GM21381 (cell line): ENCODE results near the gene GATA5.
"Not testable (repeated sequence)": the region's sequence is repeated elsewhere in the genome, so short reads cannot be mapped to it uniquely, and the experiment has no call there.

Experiments
- ATAC-seq: cut with Tn5 transposase; IDR thresholded peaks from one replicate; pipeline ENCODE4 v1.9.1; 2021; ENCODE audit warnings: mild to moderate bottlenecking, moderate library complexity; ENCODE audit not compliant: unreplicated experiment

Gene GATA5

DNA sequence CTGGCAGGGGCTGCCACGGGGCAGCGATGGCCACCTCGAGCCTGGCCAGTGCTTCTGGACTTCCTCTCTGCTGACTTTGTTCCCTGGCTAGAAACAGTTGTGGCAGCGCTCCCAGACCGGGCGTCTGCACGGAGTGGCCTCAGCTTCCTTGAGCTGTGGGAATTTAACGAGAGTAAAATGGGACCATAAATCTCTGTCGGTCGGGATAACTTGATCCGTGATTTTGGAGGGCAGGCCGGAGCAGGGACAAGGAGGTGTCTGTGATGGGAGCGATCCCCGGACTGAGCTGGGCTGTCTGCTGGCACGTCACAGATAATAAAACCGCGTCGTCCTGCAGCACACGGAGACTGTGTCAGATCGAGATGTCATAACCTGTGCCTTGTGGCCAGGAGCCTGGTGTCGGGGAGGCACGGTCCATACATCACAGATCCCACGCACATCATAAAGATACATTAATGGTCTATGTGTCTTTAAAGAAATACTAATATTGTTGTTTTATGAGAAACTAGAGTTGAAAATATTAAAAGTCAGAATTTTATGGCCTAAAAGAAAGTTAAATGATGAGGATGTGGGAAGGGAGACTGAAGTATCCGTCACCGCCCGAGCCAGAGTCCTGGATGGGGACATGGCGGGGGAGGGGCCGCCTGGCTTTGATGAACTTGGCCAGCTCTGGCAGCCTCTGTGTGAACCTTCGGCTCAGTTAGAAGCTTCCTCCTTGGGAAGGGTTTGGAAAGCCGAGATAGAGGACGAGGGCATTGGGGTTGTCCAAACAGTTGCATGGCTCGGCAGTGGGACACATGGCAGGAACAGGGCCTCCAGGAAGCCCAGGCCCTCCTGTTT lies 41.9 kb downstream of the GATA5 start:
- no peak for ATAC-seq

DNA sequence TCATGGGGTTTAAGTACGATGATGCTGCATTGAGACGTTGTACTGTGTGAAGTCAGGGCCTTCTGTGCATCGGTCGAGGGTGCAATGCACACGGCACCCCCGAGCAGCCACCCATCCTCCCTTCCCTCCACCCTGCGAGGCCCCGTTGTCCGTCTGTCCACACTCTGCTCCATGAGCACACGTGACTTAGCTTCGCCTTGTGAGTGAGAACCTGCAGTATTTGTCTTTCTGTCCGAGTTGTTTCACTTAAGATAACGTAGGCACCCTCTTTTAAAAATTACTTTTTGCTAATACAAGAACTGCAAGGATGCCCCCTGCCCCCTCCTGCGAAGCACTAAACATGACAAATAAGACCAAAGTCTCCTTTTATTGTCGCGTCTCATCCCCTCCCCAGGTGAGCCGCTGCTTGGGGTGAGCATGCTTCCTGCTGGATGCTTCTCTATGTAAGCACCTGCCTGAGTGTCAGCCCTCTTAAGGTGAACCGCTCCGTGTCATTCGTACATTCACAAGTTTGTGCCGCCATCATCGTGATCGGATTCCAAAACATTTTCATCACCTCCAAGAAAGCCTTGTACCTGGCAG lies 44.8 kb downstream of the GATA5 start:
- ATAC-seq, result no peak

DNA sequence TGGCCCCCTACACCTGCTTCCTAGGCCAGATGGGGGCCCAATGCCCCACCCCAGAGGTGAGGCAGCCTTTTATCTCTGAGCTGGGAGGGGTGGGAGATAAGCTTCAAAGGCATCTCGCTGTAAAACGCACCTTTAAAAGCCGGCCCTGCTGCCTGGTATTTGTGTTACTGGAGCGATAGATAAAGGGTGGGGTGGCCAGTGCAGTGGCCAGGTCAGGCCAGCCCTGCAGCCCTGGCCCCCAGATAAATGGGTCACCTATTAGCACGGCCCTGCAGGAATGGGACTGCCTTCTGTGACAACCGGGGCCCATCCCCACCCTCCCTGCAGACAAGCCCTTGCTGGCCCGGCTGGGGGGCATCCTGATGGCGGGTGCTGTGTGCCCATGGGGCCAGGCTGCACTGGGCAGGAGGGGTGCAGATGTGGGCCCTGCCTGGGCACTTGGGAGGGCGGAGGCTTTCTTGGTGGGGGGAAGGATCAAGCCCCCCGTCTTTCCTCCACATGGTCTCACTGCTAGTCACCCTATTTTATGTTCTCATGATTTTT lies 45.4 kb downstream of the GATA5 start:
- ATAC-seq, result no peak

DNA sequence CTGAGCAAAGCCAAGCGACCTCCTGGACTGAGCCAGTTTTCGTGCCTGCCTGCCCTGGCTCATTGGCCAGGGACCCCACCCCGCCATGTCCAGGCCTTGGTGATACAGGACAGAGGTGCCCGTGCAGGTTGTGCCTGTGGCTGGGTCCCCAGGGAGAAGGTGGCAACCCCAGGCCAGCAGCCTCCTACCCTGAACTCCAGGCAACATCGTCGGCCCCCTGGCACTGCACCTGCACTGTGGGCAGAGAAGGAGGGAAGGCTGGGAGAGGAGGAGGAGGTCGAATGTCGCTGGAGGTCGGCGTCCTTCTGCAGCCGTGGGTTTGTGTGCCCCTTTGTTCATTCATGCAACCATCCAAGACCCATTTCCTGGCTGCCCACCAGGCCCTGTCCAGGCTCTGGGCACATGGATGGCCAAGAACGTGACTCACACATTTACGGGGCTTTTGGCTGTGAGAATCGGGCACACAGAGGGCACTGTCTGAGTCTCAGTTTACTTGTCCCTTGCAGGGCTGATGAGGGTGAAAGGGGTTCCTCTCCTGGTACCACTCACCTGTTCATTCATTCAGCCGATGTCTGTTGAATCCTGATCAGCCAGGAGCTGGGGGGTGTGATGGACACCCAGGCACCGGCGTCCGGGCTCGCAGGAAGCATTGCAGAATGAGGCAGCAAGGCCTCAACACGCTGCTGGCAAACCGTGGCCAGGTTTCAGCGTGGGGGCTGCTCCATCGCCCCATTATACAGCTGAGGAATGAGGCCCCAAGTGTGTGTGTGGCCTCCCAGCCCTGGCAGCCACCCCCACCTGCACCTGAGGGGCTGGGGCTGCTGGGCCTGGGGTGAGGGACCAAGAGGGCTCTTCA lies 46.1 kb downstream of the GATA5 start:
- no peak for ATAC-seq

DNA sequence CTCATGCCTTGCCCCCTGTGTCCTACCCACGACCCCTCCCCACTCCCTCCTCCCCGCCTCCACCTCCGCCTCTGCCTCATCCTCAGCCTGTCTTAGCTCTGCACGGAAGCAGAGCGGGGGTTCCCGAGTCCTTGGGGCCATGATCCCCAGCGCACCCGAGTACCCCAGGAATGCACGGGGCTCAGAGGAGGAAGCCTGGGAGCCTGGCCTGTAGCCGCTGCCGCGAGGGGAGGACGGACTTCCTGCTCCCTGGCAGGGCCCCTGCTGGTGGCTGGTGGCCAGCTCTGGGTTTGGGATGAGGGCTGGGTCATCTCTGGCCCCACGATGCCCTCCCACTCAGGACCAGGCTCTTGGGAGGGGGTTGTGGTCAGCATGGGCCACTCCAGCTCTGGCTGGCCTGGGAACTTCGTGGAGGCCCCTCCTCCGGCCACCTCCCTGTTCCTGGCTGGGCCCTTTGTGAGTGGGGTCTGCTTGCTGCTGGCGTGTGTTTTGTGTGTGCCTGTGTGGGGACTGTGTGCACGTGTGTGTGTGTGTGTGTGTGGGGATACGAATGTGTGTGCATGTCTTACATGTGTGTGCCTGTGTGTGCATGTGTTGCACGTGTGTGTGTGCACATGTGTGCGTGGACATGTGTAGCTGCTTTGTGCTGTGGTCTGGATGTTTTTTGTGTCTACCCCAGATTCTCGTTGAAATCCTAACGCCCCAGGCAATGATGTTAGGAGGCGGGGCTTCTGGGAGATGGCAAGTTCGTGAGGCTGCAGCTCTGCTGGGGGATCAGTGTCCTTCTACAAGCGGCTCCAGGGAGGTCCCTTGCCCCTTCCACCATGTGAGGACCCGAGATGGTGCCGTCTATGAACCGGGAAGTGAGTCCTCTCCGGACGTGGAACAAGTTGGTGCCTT lies 47.1 kb downstream of the GATA5 start:
- no peak for ATAC-seq

GRCh38 chr20:62428002-62428372 lies 47.8 kb downstream of the GATA5 start:
- ATAC-seq, result no peak

- no peak for ATAC-seq
Measured at GRCh38 chr20:62427172-62428001, 48.4 kb downstream of the GATA5 start, which contains the start of gene RBBP8NL. Gene RBBP8NL (minus strand): TSS chr20:62427539. CDS start chr20:62419647, 7,892 bp downstream.

DNA sequence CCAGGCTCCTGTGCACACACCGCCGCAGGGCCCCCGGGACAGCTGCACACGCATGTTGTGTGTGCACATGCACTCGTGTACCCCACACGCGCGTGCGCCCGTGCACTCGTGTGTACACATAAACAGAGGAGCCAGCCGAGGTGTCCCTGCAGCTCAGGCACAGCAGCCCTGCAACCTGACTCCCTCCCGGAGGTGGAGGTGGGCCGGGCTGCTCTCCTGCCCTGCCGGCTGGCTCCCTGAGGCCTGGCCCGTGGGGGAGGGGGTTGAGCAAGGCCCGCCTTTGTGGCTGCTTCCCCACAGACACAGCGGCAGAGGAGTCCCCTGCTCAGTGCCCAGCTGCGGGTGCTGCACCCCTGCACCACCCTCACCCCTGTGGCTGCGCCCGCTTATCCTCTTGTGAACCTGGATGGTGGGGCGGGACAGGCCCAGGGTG lies 49.1 kb downstream of the GATA5 start:
- ATAC-seq, result no peak

GRCh38 chr20:62426059-62426348 lies 49.8 kb downstream of the GATA5 start:
- not testable (repeated sequence) for ATAC-seq

GRCh38 chr20:62425281-62426058 lies 50.3 kb downstream of the GATA5 start:
- no peak for ATAC-seq

GRCh38 chr20:62424249-62425107 lies 51.3 kb downstream of the GATA5 start:
- ATAC-seq, result no peak

- no peak for ATAC-seq
Measured at GRCh38 chr20:62423326-62423706, 52.5 kb downstream of the GATA5 start.

DNA sequence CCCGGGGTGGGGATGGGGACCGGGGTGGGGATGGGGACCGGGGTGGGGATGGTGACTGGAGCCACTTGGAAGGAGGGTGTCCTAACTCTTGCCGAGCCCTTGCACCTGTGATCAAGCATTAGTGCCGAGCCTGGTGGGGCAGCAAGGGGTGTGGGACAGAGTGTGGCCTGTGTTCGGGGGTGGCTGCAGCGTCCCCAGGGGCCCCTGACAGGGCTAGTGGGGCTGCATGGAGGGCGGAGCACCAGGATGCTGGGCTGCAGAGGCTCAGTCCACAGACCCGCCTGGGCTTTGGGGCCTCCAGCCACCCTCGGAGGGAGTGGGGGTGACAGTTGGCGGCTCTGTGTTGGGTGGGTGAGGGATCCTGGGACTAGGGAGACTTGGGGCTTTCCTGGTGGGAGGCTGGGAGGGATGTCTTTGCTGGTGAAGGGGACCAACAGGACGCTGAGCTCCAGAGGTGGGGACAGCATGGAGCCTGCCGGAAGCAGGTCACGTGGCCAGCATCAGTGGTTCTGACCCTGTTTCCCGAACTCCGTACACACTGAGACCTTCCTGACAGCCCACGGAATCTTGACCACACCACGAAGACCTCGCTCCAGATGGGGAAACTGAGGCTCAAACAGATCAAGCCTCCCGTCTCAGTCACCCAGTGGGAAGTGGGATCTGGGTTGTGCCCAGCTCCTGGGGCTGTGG lies 53.0 kb downstream of the GATA5 start:
- no peak for ATAC-seq

DNA sequence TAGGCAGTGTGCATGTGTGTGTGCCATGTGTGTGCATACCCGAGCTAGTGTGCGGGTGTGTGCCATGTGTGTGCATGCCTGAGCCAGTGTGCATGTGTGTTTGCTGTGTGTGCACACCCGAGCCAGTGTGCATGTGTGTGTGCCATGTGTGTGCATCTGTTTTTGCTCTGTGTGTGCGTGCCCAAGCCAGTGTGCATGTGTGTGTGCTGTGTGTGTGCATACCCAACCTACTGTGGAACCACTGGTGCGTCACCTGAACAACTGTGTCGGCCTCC lies 54.1 kb downstream of the GATA5 start:
- ATAC-seq, result no peak

DNA sequence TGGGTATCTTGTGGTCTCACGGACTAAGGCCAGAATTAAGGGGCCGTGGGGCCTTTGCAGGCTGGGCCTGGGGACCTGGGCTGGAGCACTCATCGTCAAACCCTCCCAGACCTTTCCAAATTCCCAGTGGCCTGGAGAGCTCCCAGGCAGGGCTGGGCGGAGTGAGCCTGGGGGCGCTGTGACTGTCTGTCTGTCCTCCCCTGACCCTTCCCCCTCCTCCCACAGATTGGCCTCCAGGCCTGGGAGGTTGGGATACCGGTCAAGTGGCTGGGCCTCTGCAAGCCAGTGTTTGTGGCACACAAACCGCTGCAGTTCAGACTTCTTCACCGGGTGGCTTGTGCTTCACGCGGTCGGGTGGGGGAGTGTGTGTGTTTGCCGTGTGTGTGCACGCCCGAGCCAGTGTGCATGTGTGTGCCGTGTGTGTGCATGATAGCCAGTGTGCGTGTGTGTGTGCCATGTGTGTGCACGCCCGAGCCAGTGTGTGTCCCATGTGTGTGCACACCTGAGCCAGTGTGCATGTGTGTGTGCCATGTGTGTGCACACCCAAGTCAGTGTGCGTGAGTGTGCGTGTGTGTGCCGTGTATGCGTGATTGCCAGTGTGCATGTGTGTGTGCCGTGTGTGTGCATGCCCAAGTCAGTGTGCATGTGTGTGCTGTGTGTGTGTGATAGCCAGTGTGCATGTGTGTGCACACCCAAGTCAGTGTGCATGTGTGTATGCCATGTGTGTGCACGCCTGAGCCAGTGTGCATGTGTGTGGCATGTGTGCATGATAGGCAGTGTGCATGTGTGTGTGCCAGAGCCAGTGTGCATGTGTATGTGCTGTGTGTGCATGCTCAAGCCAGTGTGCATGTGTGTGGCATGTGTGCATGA lies 54.7 kb downstream of the GATA5 start:
- ATAC-seq, result no peak

GRCh38 chr20:62419759-62420158 lies 56.0 kb downstream of the GATA5 start:
- no peak for ATAC-seq
